HFF-Myc (cell line): ENCODE measurements around the gene CLIP1.

Experiments used
- DNase-seq: peaks from one replicate; pipeline ENCODE4 v3.0.0-alpha.2; 2011; ENCODE audit warnings: low read depth; ENCODE audit errors: extremely low read depth
- H3K4me3 ChIP-seq: replicated peaks from 2 replicates; pipeline ENCODE4 v1.5.1; 2011; ENCODE audit warnings: low read depth, mild to moderate bottlenecking, control low read depth, low read length
- CTCF ChIP-seq: IDR thresholded peaks from 2 replicates; pipeline ENCODE4 v1.5.1; 2012; ENCODE audit warnings: mild to moderate bottlenecking, low read depth, low read length, control low read depth; ENCODE audit errors: missing control alignments

The CLIP1 gene

DNA sequence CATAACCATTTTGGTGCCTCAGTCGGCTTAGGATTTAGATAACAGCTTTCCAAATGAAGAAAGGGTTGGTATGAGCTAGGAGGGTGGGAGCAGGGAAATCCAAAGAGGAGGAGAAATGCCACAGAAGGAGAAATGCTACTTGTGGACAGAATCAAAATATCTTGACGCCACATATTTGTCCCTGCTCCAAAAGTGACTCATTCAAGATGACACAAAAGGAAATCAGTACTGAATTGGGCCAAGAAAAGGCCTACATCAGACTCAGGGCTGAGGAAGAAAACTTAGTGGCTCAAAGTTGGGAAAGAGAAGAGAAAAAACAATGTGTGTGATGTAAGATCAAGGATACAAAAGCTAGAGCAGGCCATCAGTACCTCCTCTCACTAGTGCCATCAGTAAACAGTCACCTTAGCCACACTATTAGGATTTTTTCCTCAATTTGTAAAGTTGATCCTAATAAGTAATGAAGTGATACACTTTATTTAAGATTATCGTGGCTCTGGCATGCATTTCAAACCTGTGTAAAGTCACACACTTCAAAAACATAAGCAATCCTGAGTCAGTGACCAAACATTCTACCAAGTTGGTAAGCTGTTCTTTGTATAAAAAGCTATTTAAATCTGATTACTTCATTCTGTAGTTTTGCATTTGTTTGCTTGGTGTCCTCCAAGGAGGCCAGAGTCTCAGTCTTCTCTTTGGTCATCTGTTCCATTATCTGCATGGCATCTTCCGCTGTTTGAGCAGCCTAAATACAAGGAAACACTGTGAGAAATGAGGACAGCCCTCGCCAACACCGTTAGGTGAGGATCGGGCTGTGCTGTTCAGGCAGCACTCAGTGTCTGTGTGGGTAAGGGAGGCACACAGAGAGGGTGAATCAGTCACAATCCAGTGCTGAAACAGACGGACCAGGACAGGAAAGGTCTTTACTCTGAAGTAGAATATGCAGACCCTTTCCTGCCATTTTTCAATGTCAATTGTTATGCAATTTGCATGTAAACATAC lies 103.6 kb downstream of the CLIP1 start:
- TF ChIP-seq CTCF = no peak
- peak; percentile 26 for DNase-seq
- no peak overlapping the region for H3K4me3 ChIP-seq

DNA sequence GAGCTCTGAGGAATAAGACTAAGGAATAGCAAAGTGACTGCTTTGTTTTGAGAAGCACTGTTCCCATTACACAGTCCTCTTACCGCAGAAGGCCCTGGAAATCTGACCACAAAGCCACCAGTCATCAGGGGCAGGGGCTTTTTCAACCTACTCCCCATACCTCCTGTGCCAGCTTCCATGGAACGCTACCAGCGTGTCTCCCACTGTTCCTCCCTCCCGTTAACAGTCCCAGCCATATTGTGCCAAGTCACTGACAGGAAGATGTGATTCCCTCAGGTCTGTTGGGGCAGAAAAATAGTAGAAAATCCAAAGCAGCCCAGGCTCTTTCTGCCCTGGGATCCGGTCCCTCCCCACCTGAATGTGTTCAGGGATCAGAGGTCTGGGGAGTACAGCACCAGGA lies 109.5 kb downstream of the CLIP1 start:
- H3K4me3 ChIP-seq = no peak overlapping the region
- no peak for DNase-seq
- no peak for TF ChIP-seq CTCF

GRCh38 chr12:122311696-122312095 lies 110.8 kb downstream of the CLIP1 start:
- DNase-seq = no peak
- no peak for TF ChIP-seq CTCF
- no peak overlapping the region for H3K4me3 ChIP-seq

DNA sequence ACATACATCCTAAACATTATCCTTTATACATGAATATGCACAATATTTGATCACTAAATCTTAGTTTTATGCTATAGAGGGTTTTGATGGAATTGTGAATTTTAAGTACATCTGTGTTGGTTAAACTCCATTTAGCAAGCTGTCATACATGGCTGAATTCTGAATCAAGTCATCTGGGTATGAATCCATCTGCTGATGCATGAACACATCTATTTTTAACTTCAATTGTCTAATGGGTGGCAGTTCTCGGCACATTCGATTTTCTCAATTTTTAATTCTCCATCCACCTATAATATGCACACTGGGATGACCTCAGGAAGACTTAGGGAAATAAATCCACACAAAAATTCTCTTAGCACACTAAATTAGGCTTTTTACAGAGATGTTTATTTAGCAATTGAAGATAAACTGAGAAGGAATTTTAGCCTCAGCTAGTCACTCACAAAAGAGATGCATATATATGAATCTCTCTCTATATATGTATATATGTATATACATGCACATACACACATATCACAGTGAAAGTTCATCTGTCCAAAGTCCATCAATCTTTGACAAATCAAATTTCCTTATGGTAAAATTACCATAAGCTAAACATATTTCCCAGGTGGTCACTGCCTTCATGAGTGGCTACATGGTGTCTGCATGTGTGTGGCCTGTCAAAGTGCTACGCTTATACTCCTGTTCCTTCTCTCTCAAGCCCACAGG lies 111.7 kb downstream of the CLIP1 start:
- H3K4me3 ChIP-seq = no peak overlapping the region
- TF ChIP-seq CTCF = no peak
- DNase-seq = no peak

DNA sequence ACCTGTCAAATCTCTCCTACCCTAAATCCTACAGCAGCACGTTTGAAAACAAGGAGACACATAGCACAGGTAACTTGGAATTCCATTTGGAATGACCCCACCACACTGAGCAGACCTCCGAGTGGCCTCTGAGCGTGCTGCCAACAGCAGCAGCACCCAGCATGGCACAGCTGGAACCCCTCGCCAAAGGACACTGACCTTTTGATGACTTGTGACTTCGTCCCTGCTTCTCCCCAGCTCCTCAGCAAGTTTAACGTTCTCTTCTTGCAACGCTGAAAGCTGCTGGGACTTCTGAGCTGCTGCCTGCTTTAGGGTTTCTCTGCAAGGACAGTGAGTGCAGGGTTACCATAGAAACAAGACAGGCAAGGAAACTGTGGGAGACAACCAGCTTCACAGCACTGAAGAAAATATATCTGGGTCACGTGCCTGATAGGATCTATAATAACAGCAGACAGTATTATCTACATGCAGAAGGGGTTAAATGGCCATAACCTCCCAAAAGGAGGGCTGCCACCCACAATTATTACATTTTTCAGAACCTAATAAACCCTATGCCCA lies 112.8 kb downstream of the CLIP1 start:
- DNase-seq = no peak
- no peak overlapping the region for H3K4me3 ChIP-seq
- TF ChIP-seq CTCF = no peak

- no peak overlapping the region for H3K4me3 ChIP-seq
- DNase-seq = no peak
- TF ChIP-seq CTCF = no peak
Observed at GRCh38 chr12:122308811-122309210, 113.7 kb downstream of the CLIP1 start.
